ENCODE results near the gene CHD6. TPM values are rescaled to one million over a fixed set of nuclear protein-coding genes. Genes with fewer than 3 reads are reported as not detected.

CHD6 gene
- total RNA-seq, 6 donors from 2014 or later, result 25.4 to 62.9 (median 35.3) TPM

- Histone ChIP-seq H3K9me3 (peaks cover 16 to 61% (median 45%) of the 10 kb centered on the region in 4 donors), H3K27me3 (no peaks in the 10 kb centered on the region), H3K36me3 (no peaks in the 10 kb centered on the region), H3K27ac (no peak overlapping the region), H3K4me1 (no peaks in the 10 kb centered on the region), H3K4me3 (no peak overlapping the region)
- no peak for DNase-seq
- no peak for ATAC-seq (ENCODE audit: low FRiP score in 2 of 2)
- 94 to 98% methylated on average over 6 of the region's 6 CpGs for WGBS, 2 donors
- TF ChIP-seq POLR2AphosphoS5 (IDR thresholded peaks at IDR 0.05) (no peak), POLR2A (IDR thresholded peaks at IDR 0.05) (no peak), EP300 (IDR thresholded peaks at IDR 0.05) (no peak), CTCF (IDR thresholded peaks at IDR 0.05) (no peak)
Measured at GRCh38 chr20:41598719-41599118, 19.5 kb downstream of the CHD6 start.

GRCh38 chr20:41594514-41595322 is 23.5 kb downstream of the CHD6 start:
- H3K27me3 ChIP-seq, result no peaks in the 10 kb centered on the region
- no peak overlapping the region for H3K4me3 ChIP-seq
- peaks cover 6 to 41% (median 27%) of the 10 kb centered on the region in 4 donors for H3K9me3 ChIP-seq
- DNase-seq (no peak), ATAC-seq (ENCODE audit: low FRiP score in 2 of 2) (no peak)
- no peaks in the 10 kb centered on the region for H3K36me3 ChIP-seq
- WGBS, 2 donors, result 95% methylated on average over 8 of the region's 8 CpGs
- peaks cover 0 to 5% (median 0%) of the 10 kb centered on the region in 4 donors for H3K4me1 ChIP-seq
- H3K27ac ChIP-seq, result no peak overlapping the region
- TF ChIP-seq CTCF (IDR thresholded peaks at IDR 0.05), result no peak
- TF ChIP-seq EP300 (IDR thresholded peaks at IDR 0.05), result no peak
- TF ChIP-seq POLR2A (IDR thresholded peaks at IDR 0.05), result no peak
- TF ChIP-seq POLR2AphosphoS5 (IDR thresholded peaks at IDR 0.05), result no peak

GRCh38 chr20:41592516-41593216 is 25.5 kb downstream of the CHD6 start:
- 68 to 76% methylated on average over 3 of the region's 3 CpGs for WGBS, 2 donors

GRCh38 chr20:41587956-41588355 is 30.2 kb downstream of the CHD6 start:
- no peak for ATAC-seq (ENCODE audit: low FRiP score in 2 of 2)

More at GRCh38 chr20:41592516-41593216, 25.5 kb downstream of the CHD6 start:
- TF ChIP-seq POLR2A (IDR thresholded peaks at IDR 0.05) (no peak), EP300 (IDR thresholded peaks at IDR 0.05) (no peak), CTCF (IDR thresholded peaks at IDR 0.05) (no peak), POLR2AphosphoS5 (IDR thresholded peaks at IDR 0.05) (no peak)
- Histone ChIP-seq H3K27me3 (no peaks in the 10 kb centered on the region), H3K27ac (no peak overlapping the region), H3K36me3 (no peaks in the 10 kb centered on the region), H3K9me3 (peaks cover 0 to 22% (median 14%) of the 10 kb centered on the region in 4 donors), H3K4me3 (no peak overlapping the region), H3K4me1 (peaks cover 0 to 5% (median 0%) of the 10 kb centered on the region in 4 donors)
- no peak for ATAC-seq (ENCODE audit: low FRiP score in 2 of 2)
- DNase-seq, result no peak

More at GRCh38 chr20:41587956-41588355, 30.2 kb downstream of the CHD6 start:
- Histone ChIP-seq H3K4me3 (no peak overlapping the region), H3K36me3 (peaks cover 0 to 8% (median 0%) of the 10 kb centered on the region in 4 donors), H3K27me3 (no peaks in the 10 kb centered on the region), H3K27ac (no peak overlapping the region), H3K4me1 (no peaks in the 10 kb centered on the region), H3K9me3 (peaks cover 0 to 19% (median 13%) of the 10 kb centered on the region in 4 donors)
- 88 to 97% methylated on average over 3 of the region's 3 CpGs for WGBS, 2 donors
- TF ChIP-seq EP300 (IDR thresholded peaks at IDR 0.05), result no peak
- no peak for TF ChIP-seq POLR2AphosphoS5 (IDR thresholded peaks at IDR 0.05)
- no peak for TF ChIP-seq CTCF (IDR thresholded peaks at IDR 0.05)
- TF ChIP-seq POLR2A (IDR thresholded peaks at IDR 0.05), result no peak
- DNase-seq, result no peak

All from upper lobe of left lung (tissue), 6 donors.